Heart left ventricle (tissue), 13 donors: ENCODE results near the gene C20orf204.

Experiments
- POLR2A ChIP-seq, 2 donors: fragments of 450-650 bp; IDR thresholded peaks; one replicate each; pipeline ENCODE4 v1.6.1; 2017; ENCODE audit warnings: antibody characterized with exemption in 2 of 2, mild to moderate bottlenecking in 2 of 2, moderate library complexity in 2 of 2
- TF ChIP-seq, protein P1 (sequence below), 12 donors: fragments of 200-600 bp; sonication (generic) in 4 of 12; IDR thresholded peaks; one replicate each; pipeline versions ENCODE4 v1.5.0 to v1.8.0; 2018 to 2022; ENCODE audit warnings: antibody characterized with exemption in 12 of 12, mild to moderate bottlenecking in 5 of 12
- donor health status: ischemic (EF 13 %, LVEDD 7.1; RV severe dilation, severe dysfunction).
- donor health status: DM: no; HTN: yes; CAD: no.
- donor health status: DM: no; HTN: no; CAD: no.
- donor health status: ischemic (EF 25% LVEDD 6.9; RV normal size, moderate dysfunction).
- donor health status: ischemic (EF 25% LVEDD 5.7; RV mildly dilated, moderate dysfunction).
- donor health status: ischemic (EF 35%, LVEDD 5.7; RV mildly dilated, moderate dysfunction).
- donor health status: nonischemic (EF 11% LVEDD 7.7; RV severe dilation, severe dysfunction).
- donor health status: DM: yes; HTN: yes; CAD: no.
- donor health status: PGD.
- donor health status: ischemic (EF 29% LVEDD 5.4; RV normal size, mild dysfunction).
- donor health status: nonischemic (EF 23%, LVEDD 6.1; RV moderate dilation, normal function).

GRCh38 chr20:64025826-64026412 lies 10.1 kb upstream of the C20orf204 start:
- TF ChIP-seq, protein P1, sequence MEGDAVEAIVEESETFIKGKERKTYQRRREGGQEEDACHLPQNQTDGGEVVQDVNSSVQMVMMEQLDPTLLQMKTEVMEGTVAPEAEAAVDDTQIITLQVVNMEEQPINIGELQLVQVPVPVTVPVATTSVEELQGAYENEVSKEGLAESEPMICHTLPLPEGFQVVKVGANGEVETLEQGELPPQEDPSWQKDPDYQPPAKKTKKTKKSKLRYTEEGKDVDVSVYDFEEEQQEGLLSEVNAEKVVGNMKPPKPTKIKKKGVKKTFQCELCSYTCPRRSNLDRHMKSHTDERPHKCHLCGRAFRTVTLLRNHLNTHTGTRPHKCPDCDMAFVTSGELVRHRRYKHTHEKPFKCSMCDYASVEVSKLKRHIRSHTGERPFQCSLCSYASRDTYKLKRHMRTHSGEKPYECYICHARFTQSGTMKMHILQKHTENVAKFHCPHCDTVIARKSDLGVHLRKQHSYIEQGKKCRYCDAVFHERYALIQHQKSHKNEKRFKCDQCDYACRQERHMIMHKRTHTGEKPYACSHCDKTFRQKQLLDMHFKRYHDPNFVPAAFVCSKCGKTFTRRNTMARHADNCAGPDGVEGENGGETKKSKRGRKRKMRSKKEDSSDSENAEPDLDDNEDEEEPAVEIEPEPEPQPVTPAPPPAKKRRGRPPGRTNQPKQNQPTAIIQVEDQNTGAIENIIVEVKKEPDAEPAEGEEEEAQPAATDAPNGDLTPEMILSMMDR (IDR thresholded peaks at IDR 0.05): no peak
- TF ChIP-seq POLR2A (IDR thresholded peaks at IDR 0.05): no peak
